Keratinocyte (primary cell): ENCODE results near the gene CLSTN3. TPM values are rescaled to one million over a fixed set of nuclear protein-coding genes. Genes with fewer than 3 reads are reported as not detected.

ENCODE experiments used
- DNase-seq: peaks from one replicate; pipeline ENCODE4 v3.0.0-alpha.2; 2011; ENCODE audit warnings: low read depth, missing footprints, low spot score
- FAIRE-seq: peaks from 2 replicates; lab custom pipeline; 2011; peaks lifted over from hg19 to GRCh38; lab: Jason Lieb, UNC
- H2AFZ ChIP-seq: 2 replicates; pipeline ENCODE4 v1.6.0; 2012; ENCODE audit warnings: low read length, control low read depth, inconsistent platforms; ENCODE audit not compliant: control insufficient read depth
- H3K27ac ChIP-seq: 2 replicates; pipeline ENCODE4 v1.5.1; 2011; ENCODE audit warnings: low read length; ENCODE audit not compliant: control insufficient read depth, insufficient read depth
- H3K27me3 ChIP-seq: 3 replicates; pipeline ENCODE4 v1.6.0; 2011; ENCODE audit warnings: low read length; ENCODE audit not compliant: control insufficient read depth, insufficient read depth; ENCODE audit errors: extremely low read depth
- H3K36me3 ChIP-seq, 2 experiments: 2 replicates in 1 of 2; 3 replicates in 1 of 2; pipeline ENCODE4 v1.5.1; 2011; ENCODE audit warnings: low read length in 2 of 2, mild to moderate bottlenecking in 1 of 2; ENCODE audit not compliant: control insufficient read depth in 2 of 2, insufficient read depth in 2 of 2; ENCODE audit errors: extremely low read depth in 1 of 2
- H3K4me1 ChIP-seq: 3 replicates; pipeline ENCODE4 v1.5.1; 2011; ENCODE audit warnings: low read length; ENCODE audit not compliant: control insufficient read depth, insufficient read depth; ENCODE audit errors: extremely low read depth
- H3K4me2 ChIP-seq: 3 replicates; pipeline ENCODE4 v1.6.0; 2011; ENCODE audit warnings: low read depth, low read length; ENCODE audit not compliant: control insufficient read depth, insufficient read depth; ENCODE audit errors: extremely low read depth
- H3K4me3 ChIP-seq, 3 experiments: fragments of 200-600 bp in 1 of 3; sonication (generic) in 1 of 3; 2 replicates in 2 of 3; 3 replicates in 1 of 3; pipeline ENCODE4 v1.5.1; 2011 to 2016; ENCODE audit warnings: low read length in 3 of 3, mild to moderate bottlenecking in 3 of 3, control low read depth in 2 of 3, inconsistent platforms in 1 of 3, low read depth in 1 of 3, mixed read lengths in 1 of 3, mixed run types in 1 of 3, moderate library complexity in 1 of 3; ENCODE audit not compliant: control insufficient read depth in 2 of 3, insufficient read depth in 2 of 3; ENCODE audit errors: extremely low read depth in 1 of 3
- H3K79me2 ChIP-seq: 2 replicates; pipeline ENCODE4 v1.6.0; 2012; ENCODE audit warnings: low read length; ENCODE audit not compliant: control insufficient read depth, insufficient read depth
- H3K9ac ChIP-seq: 3 replicates; pipeline ENCODE4 v1.6.0; 2011; ENCODE audit warnings: low read length; ENCODE audit not compliant: control insufficient read depth, insufficient read depth; ENCODE audit errors: extremely low read depth
- H3K9me1 ChIP-seq: 3 replicates; pipeline ENCODE4 v1.6.0; 2011; ENCODE audit warnings: low read length; ENCODE audit not compliant: control insufficient read depth, insufficient read depth; ENCODE audit errors: extremely low read depth
- H3K9me3 ChIP-seq: 2 replicates; pipeline ENCODE4 v1.5.1; 2012; ENCODE audit warnings: low read depth, low read length; ENCODE audit not compliant: control insufficient read depth
- H4K20me1 ChIP-seq: 3 replicates; pipeline ENCODE4 v1.6.0; 2011; ENCODE audit warnings: low read length; ENCODE audit not compliant: control insufficient read depth, insufficient read depth; ENCODE audit errors: extremely low read depth
- EZH2 ChIP-seq: IDR thresholded peaks from one replicate; pipeline ENCODE4 v1.6.1; 2012; ENCODE audit warnings: inconsistent platforms, mild to moderate bottlenecking, low read length, moderate library complexity
- dilution Hi-C: fragments of 300-500 bp; cut with MboI; formaldehyde crosslinking; loops from one replicate; pipeline ENCODE4 v1.7.0; 2020; ENCODE audit warnings: low sequenced_read_pairs; ENCODE audit not compliant: extremely low pct_ligation_motif_present
- polyA plus RNA-seq, 5 experiments: library from polyadenylated mRNA; depleted of rRNA in 3 of 5; stranded (reverse) in 3 of 5; stranded (forward) in 1 of 5; unstranded in 1 of 5; fragments of >200 nt; gene quantifications; 1 replicate in 1 of 5; 2 replicates in 3 of 5; 3 replicates in 1 of 5; pipeline versions ENCODE4 v1.2.1 to v1.2.3, GENCODE V29; 2011 to 2012; ENCODE audit warnings: missing spikeins in 2 of 5, low read depth in 1 of 5, low replicate concordance in 1 of 5
- TF ChIP-seq, protein P1 (sequence below), 3 experiments: IDR thresholded peaks in 1 of 3; conservative IDR thresholded peaks in 1 of 3; optimal IDR thresholded peaks in 1 of 3; 2 replicates in 2 of 3; 3 replicates in 1 of 3; pipeline versions ENCODE3 to v1.5.1; 2011; ENCODE audit warnings: low read length in 3 of 3, mild to moderate bottlenecking in 3 of 3, moderate library complexity in 2 of 3, control low read depth in 1 of 3, inconsistent platforms in 1 of 3; ENCODE audit not compliant: insufficient read depth in 2 of 3; ENCODE audit errors: extremely low read depth in 1 of 3

The CLSTN3 gene
- polyA plus RNA-seq, 1 donor (not counting 4 experiments of a cell fraction or from before 2014, with no cell fraction given), result 12.8 TPM

DNA sequence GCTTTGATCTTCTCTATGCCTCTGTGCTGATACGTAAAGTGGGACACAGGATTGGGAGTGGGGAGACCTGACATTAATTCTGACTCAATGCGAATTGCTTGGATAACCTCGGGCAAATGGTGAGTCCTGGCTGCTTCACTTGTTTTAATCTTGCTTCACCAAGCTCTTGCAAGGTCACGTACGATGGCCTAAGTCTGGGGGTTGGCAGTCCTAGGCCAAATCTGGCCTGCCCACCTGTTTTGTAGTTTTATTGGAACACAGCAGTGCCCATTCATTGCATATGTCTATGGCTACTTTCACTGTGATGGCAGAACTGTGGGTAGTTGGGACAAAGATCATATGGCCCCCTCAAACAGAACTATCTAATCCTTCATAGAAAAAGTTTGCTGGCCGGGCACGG lies 13.4 kb downstream of the CLSTN3 start:
- Histone ChIP-seq H3K27me3 (no peaks in the 10 kb centered on the region), H3K4me1 (no peaks in the 10 kb centered on the region), H3K9me1 (no peaks in the 10 kb centered on the region), H3K36me3 (peaks cover 4 to 24% of the 10 kb centered on the region in 2 experiments), H2AFZ (no peak overlapping the region), H3K27ac (no peak overlapping the region), H4K20me1 (no peaks in the 10 kb centered on the region), H3K79me2 (no peaks in the 10 kb centered on the region), H3K9ac (no peak overlapping the region), H3K4me2 (no peak overlapping the region), H3K4me3 (no peak overlapping the region), H3K9me3 (no peaks in the 10 kb centered on the region)
- TF ChIP-seq EZH2, result no peak
- TF ChIP-seq, protein P1, sequence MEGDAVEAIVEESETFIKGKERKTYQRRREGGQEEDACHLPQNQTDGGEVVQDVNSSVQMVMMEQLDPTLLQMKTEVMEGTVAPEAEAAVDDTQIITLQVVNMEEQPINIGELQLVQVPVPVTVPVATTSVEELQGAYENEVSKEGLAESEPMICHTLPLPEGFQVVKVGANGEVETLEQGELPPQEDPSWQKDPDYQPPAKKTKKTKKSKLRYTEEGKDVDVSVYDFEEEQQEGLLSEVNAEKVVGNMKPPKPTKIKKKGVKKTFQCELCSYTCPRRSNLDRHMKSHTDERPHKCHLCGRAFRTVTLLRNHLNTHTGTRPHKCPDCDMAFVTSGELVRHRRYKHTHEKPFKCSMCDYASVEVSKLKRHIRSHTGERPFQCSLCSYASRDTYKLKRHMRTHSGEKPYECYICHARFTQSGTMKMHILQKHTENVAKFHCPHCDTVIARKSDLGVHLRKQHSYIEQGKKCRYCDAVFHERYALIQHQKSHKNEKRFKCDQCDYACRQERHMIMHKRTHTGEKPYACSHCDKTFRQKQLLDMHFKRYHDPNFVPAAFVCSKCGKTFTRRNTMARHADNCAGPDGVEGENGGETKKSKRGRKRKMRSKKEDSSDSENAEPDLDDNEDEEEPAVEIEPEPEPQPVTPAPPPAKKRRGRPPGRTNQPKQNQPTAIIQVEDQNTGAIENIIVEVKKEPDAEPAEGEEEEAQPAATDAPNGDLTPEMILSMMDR (optimal IDR thresholded peaks at IDR 0.05 in 1 of 3, IDR thresholded peaks at IDR 0.05 in 1 of 3, conservative IDR thresholded peaks at IDR 0.05 in 1 of 3; ENCODE audit: extremely low read depth in 1 of 3, insufficient read depth in 2 of 3, low read length in 3 of 3), result no peak
- FAIRE-seq (no peak), DNase-seq (no peak)
- dilution Hi-C loops, result no loop called here

- peak; percentile 59 for FAIRE-seq
- peaks cover 12 to 29% of the 10 kb centered on the region in 2 experiments for H3K36me3 ChIP-seq
- H2AFZ ChIP-seq, result no peak overlapping the region
- no peak overlapping the region for H3K4me3 ChIP-seq
- dilution Hi-C loops, result no loop called here
- no peak overlapping the region for H3K4me2 ChIP-seq
- no peaks in the 10 kb centered on the region for H3K27me3 ChIP-seq
- H3K9ac ChIP-seq, result no peak overlapping the region
- no peaks in the 10 kb centered on the region for H4K20me1 ChIP-seq
- no peaks in the 10 kb centered on the region for H3K9me1 ChIP-seq
- H3K4me1 ChIP-seq, result no peaks in the 10 kb centered on the region
- H3K79me2 ChIP-seq, result no peaks in the 10 kb centered on the region
- no peak for DNase-seq
- no peak overlapping the region for H3K27ac ChIP-seq
- H3K9me3 ChIP-seq, result no peaks in the 10 kb centered on the region
- TF ChIP-seq, protein P1 (optimal IDR thresholded peaks at IDR 0.05 in 1 of 3, IDR thresholded peaks at IDR 0.05 in 1 of 3, conservative IDR thresholded peaks at IDR 0.05 in 1 of 3; ENCODE audit: extremely low read depth in 1 of 3, insufficient read depth in 2 of 3, low read length in 3 of 3), result peak; percentile 5 to 45 (median 28)
- no peak for TF ChIP-seq EZH2
These were observed 14.4 kb downstream of the CLSTN3 start for GRCh38 chr12:7144414-7145120.
